Measurements from ENCODE around the gene CDIP1.

DNA sequence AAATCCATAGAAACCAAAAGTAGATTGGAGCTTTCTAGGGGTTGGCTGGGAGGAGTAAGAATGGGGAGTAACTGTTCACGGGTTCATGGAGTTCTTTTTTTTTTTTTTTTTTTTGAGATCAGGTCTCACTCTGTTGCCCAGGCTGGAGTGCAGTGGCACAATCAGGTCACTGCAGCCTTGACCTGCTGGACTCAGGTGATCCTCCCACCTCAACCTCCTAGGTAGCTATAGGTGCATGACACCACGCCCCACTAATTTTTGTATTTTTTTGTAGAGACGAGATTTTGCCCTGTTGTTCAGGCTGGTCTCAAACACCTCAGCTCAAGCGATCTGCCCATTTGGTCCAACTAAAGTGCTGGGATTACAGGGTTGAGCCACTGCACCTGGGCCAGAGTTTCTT lies 65.7 kb downstream of the CDIP1 start:
- TF ChIP-seq SRF (IDR thresholded peaks at IDR 0.05; ENCODE audit: low read depth in 2 of 2, low read length in 2 of 2) (no peak), SUZ12 (IDR thresholded peaks at IDR 0.05; ENCODE audit: unreplicated experiment) (no peak), ZNF592 (IDR thresholded peaks at IDR 0.05) (no peak), CTCF (IDR thresholded peaks at IDR 0.05 in 2 of 3, conservative IDR thresholded peaks at IDR 0.05 in 1 of 3; ENCODE audit: control insufficient read depth in 2 of 3, extremely low read depth in 1 of 3, insufficient read depth in 1 of 3, low read depth in 3 of 3, low read length in 3 of 3) (no peak), ZNF24 (IDR thresholded peaks at IDR 0.05) (no peak), MXI1 (IDR thresholded peaks at IDR 0.05; ENCODE audit: low read depth, low read length) (no peak), HCFC1 (IDR thresholded peaks at IDR 0.05; ENCODE audit: low read length) (no peak), SIN3A (IDR thresholded peaks at IDR 0.05; ENCODE audit: low read depth, low read length) (no peak), ZBTB4 (CRISPR knock-in tag; IDR thresholded peaks at IDR 0.05) (no peak), POLR2A (IDR thresholded peaks at IDR 0.05; ENCODE audit: low read depth, low read length) (no peak)

Data from GM12878 (cell line).